Liver (tissue), 9 donors: ENCODE measurements around the gene BACH1. TPM values are rescaled to one million over a fixed set of nuclear protein-coding genes. Genes with fewer than 3 reads are reported as not detected.

ENCODE experiments used
- DNase-seq: peaks from one replicate; pipeline ENCODE4 v3.0.0-alpha.2; 2017; ENCODE audit warnings: low spot score
- H3K27ac ChIP-seq, 2 donors: one replicate each; pipeline ENCODE4 v1.7.0; 2013; ENCODE audit warnings: inconsistent platforms in 2 of 2, low read length in 2 of 2, control low read depth in 1 of 2, low read depth in 1 of 2, mild to moderate bottlenecking in 1 of 2
- H3K27me3 ChIP-seq, 4 donors: one replicate each; pipeline versions ENCODE4 v1.6.1 to v1.7.0; 2013; ENCODE audit warnings: low read length in 3 of 4, inconsistent platforms in 1 of 4, mild to moderate bottlenecking in 1 of 4, moderate library complexity in 1 of 4; ENCODE audit not compliant: control insufficient read depth in 4 of 4, insufficient read depth in 4 of 4
- H3K36me3 ChIP-seq, 4 donors: one replicate each; pipeline versions ENCODE4 v1.6.1 to v1.7.0; 2013; ENCODE audit warnings: low read length in 3 of 4, mild to moderate bottlenecking in 3 of 4, low read depth in 1 of 4, moderate library complexity in 1 of 4; ENCODE audit not compliant: control insufficient read depth in 4 of 4, insufficient read depth in 3 of 4
- H3K4me1 ChIP-seq, 4 donors: one replicate each; pipeline versions ENCODE4 v1.6.1 to v1.7.0; 2013; ENCODE audit warnings: low read length in 3 of 4, mild to moderate bottlenecking in 3 of 4, moderate library complexity in 1 of 4; ENCODE audit not compliant: control insufficient read depth in 4 of 4, insufficient read depth in 4 of 4
- H3K4me3 ChIP-seq, 3 donors: one replicate each; pipeline versions ENCODE4 v1.6.1 to v1.7.0; 2013; ENCODE audit warnings: low read length in 3 of 3, control low read depth in 1 of 3, low read depth in 1 of 3, mild to moderate bottlenecking in 1 of 3
- H3K9ac ChIP-seq, 2 donors: one replicate each; pipeline ENCODE4 v1.7.0; 2013; ENCODE audit warnings: low read length in 2 of 2, mild to moderate bottlenecking in 2 of 2, moderate library complexity in 2 of 2, control low read depth in 1 of 2, low read depth in 1 of 2
- H3K9me3 ChIP-seq, 4 donors: one replicate each; pipeline versions ENCODE4 v1.6.1 to v1.7.0; 2013; ENCODE audit warnings: low read length in 3 of 4; ENCODE audit not compliant: control insufficient read depth in 4 of 4
- ATF3 ChIP-seq: IDR thresholded peaks from 2 replicates; pipeline ENCODE4 v1.6.1; 2016; ENCODE audit warnings: antibody characterized with exemption
- CTCF ChIP-seq: fragments of 150-350 bp; IDR thresholded peaks from 2 replicates; pipeline ENCODE4 v1.5.1; 2017; ENCODE audit warnings: improper control_type of control experiment, low read depth, low read length; ENCODE audit not compliant: missing input control
- FOXA1 ChIP-seq: IDR thresholded peaks from 2 replicates; pipeline ENCODE4 v1.6.1; 2016; ENCODE audit warnings: antibody characterized with exemption
- FOXA2 ChIP-seq: IDR thresholded peaks from 2 replicates; pipeline ENCODE4 v1.6.1; 2016; ENCODE audit warnings: antibody characterized with exemption
- HNF4A ChIP-seq, 2 donors: conservative IDR thresholded peaks; 2 replicates each; pipeline ENCODE4 v1.6.1; 2016; ENCODE audit warnings: antibody characterized with exemption in 2 of 2, mild to moderate bottlenecking in 2 of 2
- HNF4G ChIP-seq: IDR thresholded peaks from 2 replicates; pipeline ENCODE4 v1.6.1; 2016; ENCODE audit warnings: antibody characterized with exemption
- JUND ChIP-seq, 2 donors: IDR thresholded peaks; 2 replicates each; pipeline ENCODE4 v1.6.1; 2016; ENCODE audit warnings: antibody characterized with exemption in 2 of 2
- MAX ChIP-seq: IDR thresholded peaks from 2 replicates; pipeline ENCODE4 v1.6.1; 2016; ENCODE audit warnings: antibody characterized with exemption
- RAD21 ChIP-seq, 2 donors: IDR thresholded peaks; 2 replicates each; pipeline ENCODE4 v1.6.1; 2016; ENCODE audit warnings: antibody characterized with exemption in 2 of 2, mild to moderate bottlenecking in 2 of 2
- REST ChIP-seq: IDR thresholded peaks from 2 replicates; pipeline ENCODE4 v1.6.1; 2016; ENCODE audit warnings: antibody characterized with exemption, mild to moderate bottlenecking
- RXRA ChIP-seq, 2 donors: IDR thresholded peaks; 2 replicates each; pipeline ENCODE4 v1.6.1; 2017 to 2018; ENCODE audit warnings: antibody characterized with exemption in 2 of 2, mild to moderate bottlenecking in 1 of 2
- SP1 ChIP-seq: IDR thresholded peaks from 2 replicates; pipeline ENCODE4 v1.6.1; 2018; ENCODE audit warnings: antibody characterized with exemption, mild to moderate bottlenecking
- TAF1 ChIP-seq: conservative IDR thresholded peaks from 2 replicates; pipeline ENCODE4 v1.6.1; 2016; ENCODE audit warnings: antibody characterized with exemption, mild to moderate bottlenecking
- YY1 ChIP-seq: IDR thresholded peaks from 2 replicates; pipeline ENCODE4 v1.6.1; 2016; ENCODE audit warnings: antibody characterized with exemption, mild to moderate bottlenecking
- ZBTB33 ChIP-seq: IDR thresholded peaks from 2 replicates; pipeline ENCODE4 v1.6.1; 2016; ENCODE audit warnings: antibody characterized with exemption
- WGBS: extraction: QIAGEN DNeasy Blood & Tissue Kit; methylation state at CpG from one replicate; pipeline ENCODE4 v1.1.7; 2013; 5-methylcytosine and 5-hydroxymethylcytosine counted together
- polyA plus RNA-seq, 2 donors: library from polyadenylated mRNA; stranded (reverse) in 1 of 2; unstranded in 1 of 2; fragments of 200-250 nt in 1 of 2; fragments of >200 nt in 1 of 2; fragmentation: Nextera tagmentation in 1 of 2; extraction: Ambion mirVana in 1 of 2; gene quantifications; one replicate each; pipeline versions ENCODE4 v1.2.1 to v1.2.3, GENCODE V29; 2013 to 2015
- total RNA-seq, 2 donors: library from RNA; depleted of rRNA; stranded (reverse); fragments of >200 nt; gene quantifications; one replicate each; pipeline ENCODE4 v1.2.3, GENCODE V29; 2014
- donor health status: healthy.
- donor health status: healthy.
- donor health status: healthy.
- donor health status: healthy.
- donor health status: healthy.

Gene BACH1
- total and polyA plus RNA-seq, 4 donors, result 7.5 to 47.1 (median 19.9) TPM

GRCh38 chr21:29299916-29300806 lies 1.4 kb downstream of the BACH1 start:
- peaks cover 5 to 61% (median 39%) of the 10 kb centered on the region in 4 donors for H3K4me1 ChIP-seq
- H3K27me3 ChIP-seq, result no peaks in the 10 kb centered on the region
- TF ChIP-seq FOXA2 (no peak), RAD21 (IDR thresholded peaks at IDR 0.05) (no peak), HNF4A (conservative IDR thresholded peaks at IDR 0.05) (peak; percentile 45 to 53), RXRA (IDR thresholded peaks at IDR 0.05) (no peak), HNF4G (no peak), ZBTB33 (no peak)
- H3K36me3 ChIP-seq, result no peaks in the 10 kb centered on the region
- peak; percentile 72 for DNase-seq
- WGBS, result 21% methylated on average over 13 of the region's 13 CpGs
- H3K4me3 ChIP-seq, result peak overlapping the region; percentile 59 to 94 (median 88)
- peak overlapping the region; percentile 64 to 95 for H3K9ac ChIP-seq
- no peaks in the 10 kb centered on the region for H3K9me3 ChIP-seq
- H3K27ac ChIP-seq, result peak overlapping the region; percentile 84 to 97

GRCh38 chr21:29300807-29301138 lies 2.1 kb downstream of the BACH1 start:
- H3K27me3 ChIP-seq, result no peaks in the 10 kb centered on the region
- H3K27ac ChIP-seq, result peak overlapping the region in 1 of 2 donors; percentile 84
- H3K9ac ChIP-seq, result peak overlapping the region in 1 of 2 donors; percentile 64
- WGBS, result 29% methylated on average over 3 of the region's 3 CpGs
- no peaks in the 10 kb centered on the region for H3K9me3 ChIP-seq
- H3K4me3 ChIP-seq, result peak overlapping the region; percentile 59 to 94 (median 88)
- no peak for TF ChIP-seq REST
- no peak for TF ChIP-seq HNF4A (conservative IDR thresholded peaks at IDR 0.05)
- TF ChIP-seq MAX, result no peak
- TF ChIP-seq JUND (IDR thresholded peaks at IDR 0.05), result no peak
- TF ChIP-seq TAF1, result no peak
- no peak for TF ChIP-seq FOXA1
- no peak for TF ChIP-seq YY1
- no peak for TF ChIP-seq ATF3
- no peak for TF ChIP-seq RAD21 (IDR thresholded peaks at IDR 0.05)
- TF ChIP-seq RXRA (IDR thresholded peaks at IDR 0.05), result no peak
- no peak for TF ChIP-seq FOXA2
- no peak for TF ChIP-seq CTCF
- TF ChIP-seq SP1, result no peak
- H3K36me3 ChIP-seq, result no peaks in the 10 kb centered on the region
- peaks cover 5 to 67% (median 43%) of the 10 kb centered on the region in 4 donors for H3K4me1 ChIP-seq
- no peak for DNase-seq
